GM23248 (cell line): ENCODE data around the gene ROBO2. TPM values are rescaled to one million over a fixed set of nuclear protein-coding genes. Genes with fewer than 3 reads are reported as not detected.
A peak's percentile ranks its signal among the peaks of the same experiment; 100 is the strongest.

Experiments used
- DNase-seq: peaks from one replicate; pipeline ENCODE4 v3.0.0-alpha.2; 2015
- H2AFZ ChIP-seq: fragments of 200-600 bp; sonication (generic); 2 replicates; pipeline ENCODE4 v1.6.1; 2016; ENCODE audit warnings: antibody characterized with exemption
- H3F3A ChIP-seq: fragments of 200-600 bp; sonication (generic); 2 replicates; pipeline ENCODE4 v1.6.1; 2016; ENCODE audit warnings: mild to moderate bottlenecking, antibody characterized with exemption, mixed run types; ENCODE audit not compliant: insufficient read depth
- H3K27ac ChIP-seq: fragments of 200-600 bp; sonication (generic); 2 replicates; pipeline ENCODE4 v1.5.1; 2016; ENCODE audit warnings: mild to moderate bottlenecking
- H3K27me3 ChIP-seq: fragments of 200-600 bp; sonication (generic); replicated peaks from 2 replicates; pipeline ENCODE4 v1.6.1; 2016; ENCODE audit warnings: mild to moderate bottlenecking; ENCODE audit not compliant: insufficient read depth
- H3K36me3 ChIP-seq: fragments of 200-600 bp; sonication (generic); 2 replicates; pipeline ENCODE4 v1.6.1; 2016; ENCODE audit warnings: low read depth, mild to moderate bottlenecking
- H3K4me1 ChIP-seq: fragments of 200-600 bp; sonication (generic); 2 replicates; pipeline ENCODE4 v1.6.1; 2016; ENCODE audit warnings: mild to moderate bottlenecking; ENCODE audit not compliant: insufficient read depth
- H3K4me2 ChIP-seq: fragments of 200-600 bp; sonication (generic); one replicate; pipeline ENCODE4 v1.6.1; 2016; ENCODE audit warnings: mild to moderate bottlenecking; ENCODE audit not compliant: unreplicated experiment
- H3K4me3 ChIP-seq: fragments of 200-600 bp; sonication (generic); 2 replicates; pipeline ENCODE4 v1.5.1; 2016; ENCODE audit warnings: mild to moderate bottlenecking
- H3K79me2 ChIP-seq: fragments of 200-600 bp; sonication (generic); 2 replicates; pipeline ENCODE4 v1.6.1; 2016; ENCODE audit warnings: mild to moderate bottlenecking; ENCODE audit not compliant: insufficient read depth
- H3K9ac ChIP-seq: fragments of 200-600 bp; sonication (generic); 2 replicates; pipeline ENCODE4 v1.6.1; 2016; ENCODE audit warnings: mild to moderate bottlenecking
- H3K9me2 ChIP-seq: fragments of 200-600 bp; sonication (generic); 2 replicates; pipeline ENCODE4 v1.6.1; 2016; ENCODE audit warnings: mixed run types, mild to moderate bottlenecking, moderate library complexity; ENCODE audit not compliant: insufficient read depth
- H3K9me3 ChIP-seq: fragments of 200-600 bp; sonication (generic); one replicate; pipeline ENCODE4 v1.6.1; 2017; ENCODE audit warnings: low read depth
- H4K20me1 ChIP-seq: fragments of 200-600 bp; sonication (generic); 2 replicates; pipeline ENCODE4 v1.6.0; 2016; ENCODE audit not compliant: insufficient read depth
- EZH2 ChIP-seq: fragments of 200-600 bp; sonication (generic); IDR thresholded peaks from 2 replicates; pipeline ENCODE4 v1.6.1; 2018; ENCODE audit warnings: antibody characterized with exemption, mild to moderate bottlenecking; ENCODE audit not compliant: insufficient read depth, poor library complexity, severe bottlenecking
- EZH2phosphoT487 ChIP-seq: fragments of 200-600 bp; sonication (generic); IDR thresholded peaks from 2 replicates; pipeline ENCODE4 v1.6.1; 2018; ENCODE audit warnings: antibody characterized with exemption, moderate library complexity, mild to moderate bottlenecking, low read depth; ENCODE audit not compliant: insufficient read depth
- WGBS, 2 experiments: methylation state at CpG; one replicate each; pipeline ENCODE4 v1.1.6; 2015 to 2017; ENCODE audit warnings: low lambda C conversion rate in 2 of 2, low coverage in 1 of 2; ENCODE audit errors: missing lambda C conversion rate in 2 of 2; 5-methylcytosine and 5-hydroxymethylcytosine counted together
- in situ Hi-C: fragments of 300-500 bp; cut with MboI; formaldehyde crosslinking; loops from 2 replicates; pipeline ENCODE4 v1.15.0; 2020
- polyA plus RNA-seq: library from polyadenylated mRNA; unstranded; fragments of >200 nt; fragmentation: Nextera tagmentation; extraction: Ambion mirVana; gene quantifications from 2 replicates; pipeline ENCODE4 v1.2.1, GENCODE V29; 2016
- total RNA-seq: library from RNA; depleted of rRNA; stranded (reverse); fragments of >200 nt; shearing (Covaris generic); gene quantifications from 2 replicates; pipeline ENCODE4 v1.2.3, GENCODE V29; 2014

ROBO2 gene
- total and polyA plus RNA-seq, 2 experiments from 2014 or later, result under 0.01 to 0.05 TPM

DNA sequence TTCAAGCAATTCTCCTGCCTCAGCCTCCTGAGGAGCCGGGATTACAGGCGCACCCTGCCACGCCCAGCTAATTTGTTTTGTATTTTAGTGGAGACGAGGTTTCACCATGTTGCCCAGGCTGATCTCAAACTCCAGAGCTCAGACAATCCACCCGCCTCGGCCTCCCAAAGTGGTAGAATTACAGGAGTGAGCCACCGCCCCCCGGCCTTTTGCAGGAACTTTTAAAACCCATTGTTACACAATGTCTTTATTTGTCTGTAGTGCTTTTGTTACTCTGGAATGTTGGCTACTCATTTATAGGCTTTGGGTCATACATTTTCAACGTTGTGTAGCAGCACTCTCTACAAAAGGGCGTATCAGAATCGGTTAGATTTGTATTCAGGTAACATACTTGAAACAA, 499.1 kb downstream of the ROBO2 start:
- in situ Hi-C loops, result no loop called here
- Histone ChIP-seq H3K9ac (no peak overlapping the region), H3K4me1 (no peaks in the 10 kb centered on the region), H3K9me3 (no peaks in the 10 kb centered on the region), H4K20me1 (no peaks in the 10 kb centered on the region), H3K79me2 (no peaks in the 10 kb centered on the region), H3K4me2 (no peak overlapping the region), H3F3A (no peaks in the 10 kb centered on the region), H3K9me2 (no peaks in the 10 kb centered on the region), H3K4me3 (no peak overlapping the region), H3K27me3 (no peaks in the 10 kb centered on the region), H3K36me3 (no peaks in the 10 kb centered on the region), H2AFZ (no peak overlapping the region), H3K27ac (no peak overlapping the region)
- 82 to 89% methylated on average over 11 of the region's 11 CpGs for WGBS, 2 experiments
- no peak for TF ChIP-seq EZH2
- TF ChIP-seq EZH2phosphoT487, result no peak
- DNase-seq, result no peak

DNA sequence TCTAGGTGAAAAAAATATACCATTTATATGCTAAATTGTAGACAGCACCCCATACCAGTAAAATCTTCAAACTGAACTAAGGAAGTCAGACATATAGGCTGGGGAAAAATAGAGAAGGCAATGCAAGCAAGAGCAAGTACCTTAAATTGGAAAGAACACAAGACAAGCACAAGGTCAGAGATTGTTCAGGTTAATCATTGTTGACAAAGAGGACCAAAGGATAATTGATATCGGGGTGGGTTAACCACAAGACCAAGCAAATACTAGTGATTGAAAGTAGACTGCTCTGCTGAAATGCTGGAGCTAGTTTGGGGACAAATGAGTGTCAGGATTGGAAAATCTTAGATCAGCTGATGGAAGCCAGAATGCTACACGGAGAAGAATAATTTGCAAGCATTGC, 499.8 kb downstream of the ROBO2 start:
- H3K9ac ChIP-seq, result no peak overlapping the region
- H3K9me2 ChIP-seq, result no peaks in the 10 kb centered on the region
- in situ Hi-C loops, result no loop called here
- no peaks in the 10 kb centered on the region for H3K79me2 ChIP-seq
- H3K4me3 ChIP-seq, result no peak overlapping the region
- no peaks in the 10 kb centered on the region for H3F3A ChIP-seq
- no peak for TF ChIP-seq EZH2phosphoT487
- no peak for TF ChIP-seq EZH2
- no peaks in the 10 kb centered on the region for H3K27me3 ChIP-seq
- H4K20me1 ChIP-seq, result no peaks in the 10 kb centered on the region
- WGBS, 2 experiments, result 83 to 87% methylated on average over 2 of the region's 2 CpGs
- H3K4me1 ChIP-seq, result no peaks in the 10 kb centered on the region
- H2AFZ ChIP-seq, result no peak overlapping the region
- no peaks in the 10 kb centered on the region for H3K36me3 ChIP-seq
- no peak for DNase-seq
- no peaks in the 10 kb centered on the region for H3K9me3 ChIP-seq
- no peak overlapping the region for H3K27ac ChIP-seq
- H3K4me2 ChIP-seq, result no peak overlapping the region

- DNase-seq, result peak; percentile 2
- Histone ChIP-seq H4K20me1 (no peaks in the 10 kb centered on the region), H3K4me3 (no peak overlapping the region), H2AFZ (no peak overlapping the region), H3K79me2 (no peaks in the 10 kb centered on the region), H3K27me3 (no peaks in the 10 kb centered on the region), H3F3A (no peaks in the 10 kb centered on the region), H3K9me3 (no peaks in the 10 kb centered on the region), H3K9me2 (no peaks in the 10 kb centered on the region), H3K9ac (no peak overlapping the region), H3K4me2 (no peak overlapping the region), H3K36me3 (no peaks in the 10 kb centered on the region), H3K27ac (no peak overlapping the region), H3K4me1 (no peaks in the 10 kb centered on the region)
- in situ Hi-C loops, result no loop called here
- WGBS, 2 experiments, result 23 to 29% methylated on average over 4 of the region's 4 CpGs
- no peak for TF ChIP-seq EZH2
- TF ChIP-seq EZH2phosphoT487, result no peak
Measured at GRCh38 chr3:77541203-77541922, 501.5 kb downstream of the ROBO2 start.

GRCh38 chr3:77546246-77546645, 506.3 kb downstream of the ROBO2 start:
- no peaks in the 10 kb centered on the region for H3K9me3 ChIP-seq
- no peaks in the 10 kb centered on the region for H3K27me3 ChIP-seq
- in situ Hi-C loops, result no loop called here
- H3K27ac ChIP-seq, result no peak overlapping the region
- TF ChIP-seq EZH2phosphoT487 (no peak), EZH2 (no peak)
- H3K4me3 ChIP-seq, result no peak overlapping the region
- no peaks in the 10 kb centered on the region for H3K79me2 ChIP-seq
- no peaks in the 10 kb centered on the region for H3K9me2 ChIP-seq
- no peaks in the 10 kb centered on the region for H4K20me1 ChIP-seq
- H3K4me1 ChIP-seq, result no peaks in the 10 kb centered on the region
- no peak for DNase-seq
- no peak overlapping the region for H3K9ac ChIP-seq
- WGBS, 2 experiments, result 56 to 64% methylated on average over 3 of the region's 3 CpGs
- H3K36me3 ChIP-seq, result no peaks in the 10 kb centered on the region
- H3F3A ChIP-seq, result no peaks in the 10 kb centered on the region
- no peak overlapping the region for H2AFZ ChIP-seq
- H3K4me2 ChIP-seq, result no peak overlapping the region
